ENCODE results near the gene C2orf49.

Gene C2orf49

GRCh38 chr2:105378921-105379383 lies 41.6 kb downstream of the C2orf49 start:
- TF ChIP-seq CSDC2 (CRISPR knock-in tag; IDR thresholded peaks at IDR 0.05) (no peak), PPARA (CRISPR knock-in tag; IDR thresholded peaks at IDR 0.05; ENCODE audit: borderline replicate concordance) (no peak), RARB (CRISPR knock-in tag; IDR thresholded peaks at IDR 0.05) (no peak), ZFP30 (CRISPR knock-in tag; IDR thresholded peaks at IDR 0.05) (no peak), ZC3H10 (CRISPR knock-in tag; IDR thresholded peaks at IDR 0.05) (no peak), TCF4 (CRISPR knock-in tag; IDR thresholded peaks at IDR 0.05; ENCODE audit: borderline replicate concordance) (no peak), ARNTL (CRISPR knock-in tag; IDR thresholded peaks at IDR 0.05; ENCODE audit: borderline replicate concordance, low read depth) (no peak), ISL1 (CRISPR knock-in tag; IDR thresholded peaks at IDR 0.05) (no peak)
- ATAC-seq: no peak

GRCh38 chr2:105379741-105380186 lies 42.4 kb downstream of the C2orf49 start:
- TF ChIP-seq ZNF8 (CRISPR knock-in tag; IDR thresholded peaks at IDR 0.05) (no peak), TCF4 (CRISPR knock-in tag; IDR thresholded peaks at IDR 0.05; ENCODE audit: borderline replicate concordance) (no peak), PATZ1 (CRISPR knock-in tag; IDR thresholded peaks at IDR 0.05; ENCODE audit: borderline replicate concordance) (no peak), SNAI2 (CRISPR knock-in tag; IDR thresholded peaks at IDR 0.05) (no peak), CSDC2 (CRISPR knock-in tag; IDR thresholded peaks at IDR 0.05) (no peak), PPARA (CRISPR knock-in tag; IDR thresholded peaks at IDR 0.05; ENCODE audit: borderline replicate concordance) (no peak)
- ATAC-seq: no peak

GRCh38 chr2:105380432-105381100 lies 43.2 kb downstream of the C2orf49 start:
- ATAC-seq: no peak
- TF ChIP-seq OSR1 (CRISPR knock-in tag; IDR thresholded peaks at IDR 0.05) (no peak), ZFP3 (CRISPR knock-in tag; IDR thresholded peaks at IDR 0.05) (no peak), BACH2 (CRISPR knock-in tag; IDR thresholded peaks at IDR 0.05; ENCODE audit: borderline replicate concordance) (no peak), TSHZ2 (CRISPR knock-in tag; IDR thresholded peaks at IDR 0.05) (no peak), ZNF565 (CRISPR knock-in tag; conservative IDR thresholded peaks at IDR 0.05; ENCODE audit: low read depth) (no peak)

GRCh38 chr2:105381101-105381668 lies 43.8 kb downstream of the C2orf49 start:
- ATAC-seq: no peak
- TF ChIP-seq CSRNP3 (CRISPR knock-in tag; IDR thresholded peaks at IDR 0.05) (no peak), ZFP30 (CRISPR knock-in tag; IDR thresholded peaks at IDR 0.05) (no peak), RARB (CRISPR knock-in tag; IDR thresholded peaks at IDR 0.05) (no peak), ISL1 (CRISPR knock-in tag; IDR thresholded peaks at IDR 0.05) (no peak), SNAI2 (CRISPR knock-in tag; IDR thresholded peaks at IDR 0.05) (no peak), ZNF8 (CRISPR knock-in tag; IDR thresholded peaks at IDR 0.05) (no peak), ESRRG (CRISPR knock-in tag; IDR thresholded peaks at IDR 0.05) (no peak), PPARA (CRISPR knock-in tag; IDR thresholded peaks at IDR 0.05; ENCODE audit: borderline replicate concordance) (no peak), CSDC2 (CRISPR knock-in tag; IDR thresholded peaks at IDR 0.05) (no peak), POU6F1 (CRISPR knock-in tag; IDR thresholded peaks at IDR 0.05; ENCODE audit: borderline replicate concordance, low read depth) (no peak), CREB5 (CRISPR knock-in tag; IDR thresholded peaks at IDR 0.05; ENCODE audit: low read depth) (no peak), OSR1 (CRISPR knock-in tag; IDR thresholded peaks at IDR 0.05) (no peak), TCF4 (CRISPR knock-in tag; IDR thresholded peaks at IDR 0.05; ENCODE audit: borderline replicate concordance) (no peak), TOX (CRISPR knock-in tag; IDR thresholded peaks at IDR 0.05; ENCODE audit: borderline replicate concordance) (no peak)

All from SK-N-SH treated with all-trans-retinoic acid at 6 μM for 48 hours (cell line).